CD14-positive monocyte (primary cell): ENCODE results near the gene PDE4D. TPM values are rescaled to one million over a fixed set of nuclear protein-coding genes. Genes with fewer than 3 reads are reported as not detected.
"Not testable (repeated sequence)": the region's sequence is repeated elsewhere in the genome, so short reads cannot be mapped to it uniquely, and the experiment has no call there.

Source experiments
- DNase-seq, 3 donors: peaks; one replicate each; pipeline ENCODE4 v3.0.0-alpha.2; 2011 to 2022
- H2AFZ ChIP-seq: 2 replicates; pipeline ENCODE4 v1.6.0; 2012; ENCODE audit warnings: mild to moderate bottlenecking, low read depth, low read length, inconsistent platforms; ENCODE audit not compliant: insufficient read depth, poor library complexity, severe bottlenecking
- H3K27ac ChIP-seq, 2 donors: 1 replicate in 1 of 2; 2 replicates in 1 of 2; pipeline ENCODE4 v1.5.1; 2012 to 2013; ENCODE audit warnings: low read length in 2 of 2, control low read depth in 1 of 2, inconsistent platforms in 1 of 2, low read depth in 1 of 2, mild to moderate bottlenecking in 1 of 2
- H3K27me3 ChIP-seq, 2 donors: one replicate each; pipeline versions ENCODE4 v1.6.0 to v1.6.1; 2011 to 2013; ENCODE audit warnings: low read length in 2 of 2; ENCODE audit not compliant: control insufficient read depth in 2 of 2, insufficient read depth in 2 of 2
- H3K36me3 ChIP-seq, 2 donors: replicated peaks in 1 of 2; 1 replicate in 1 of 2; 2 replicates in 1 of 2; pipeline versions ENCODE4 v1.5.1 to v1.6.1; 2012 to 2013; ENCODE audit warnings: low read length in 2 of 2, control low read depth in 1 of 2, inconsistent platforms in 1 of 2, mild to moderate bottlenecking in 1 of 2; ENCODE audit not compliant: insufficient read depth in 2 of 2, control insufficient read depth in 1 of 2
- H3K4me1 ChIP-seq, 2 donors: 1 replicate in 1 of 2; 2 replicates in 1 of 2; pipeline versions ENCODE4 v1.5.1 to v1.6.1; 2012 to 2013; ENCODE audit warnings: low read length in 2 of 2, control low read depth in 1 of 2, inconsistent platforms in 1 of 2, mild to moderate bottlenecking in 1 of 2, moderate library complexity in 1 of 2; ENCODE audit not compliant: insufficient read depth in 2 of 2, control insufficient read depth in 1 of 2
- H3K4me2 ChIP-seq: replicated peaks from 2 replicates; pipeline ENCODE3; 2012; ENCODE audit warnings: low read length, moderate library complexity, mild to moderate bottlenecking; ENCODE audit not compliant: poor library complexity, severe bottlenecking; ENCODE audit errors: extremely low read depth
- H3K4me3 ChIP-seq, 3 experiments: fragments of 200-600 bp in 1 of 3; sonication (generic) in 1 of 3; replicated peaks in 1 of 3; 1 replicate in 2 of 3; 2 replicates in 1 of 3; pipeline ENCODE4 v1.5.1; 2011 to 2013; ENCODE audit warnings: low read length in 3 of 3, mild to moderate bottlenecking in 3 of 3, control low read depth in 2 of 3, low read depth in 2 of 3, inconsistent platforms in 1 of 3, moderate library complexity in 1 of 3
- H3K79me2 ChIP-seq: 2 replicates; pipeline ENCODE4 v1.6.0; 2012; ENCODE audit warnings: mild to moderate bottlenecking, control low read depth, inconsistent platforms, low read length, moderate library complexity; ENCODE audit not compliant: insufficient read depth
- H3K9ac ChIP-seq: 2 replicates; pipeline ENCODE4 v1.6.0; 2017; ENCODE audit warnings: low read length, mild to moderate bottlenecking; ENCODE audit not compliant: insufficient read depth, poor library complexity, severe bottlenecking
- H3K9me3 ChIP-seq, 2 donors: replicated peaks in 1 of 2; 1 replicate in 1 of 2; 2 replicates in 1 of 2; pipeline versions ENCODE4 v1.5.1 to v1.6.1; 2012 to 2013; ENCODE audit warnings: low read length in 2 of 2, control low read depth in 1 of 2; ENCODE audit not compliant: control insufficient read depth in 1 of 2, insufficient read depth in 1 of 2
- H4K20me1 ChIP-seq: 2 replicates; pipeline ENCODE4 v1.6.0; 2012; ENCODE audit warnings: mild to moderate bottlenecking, low read length, control low read depth, moderate library complexity; ENCODE audit not compliant: insufficient read depth
- H3K27ac Mint-ChIP-seq, 7 donors: one replicate each; pipeline ENCODE4 v1.8.0; 2020; ENCODE audit warnings: mild to moderate bottlenecking in 7 of 7, mixed read lengths in 7 of 7, moderate library complexity in 6 of 7, inconsistent platforms in 2 of 7
- H3K27me3 Mint-ChIP-seq, 3 donors: one replicate each; pipeline ENCODE4 v1.8.0; 2021 to 2022; ENCODE audit warnings: low read depth in 3 of 3, mild to moderate bottlenecking in 3 of 3, mixed read lengths in 3 of 3, moderate library complexity in 3 of 3, inconsistent platforms in 1 of 3
- H3K36me3 Mint-ChIP-seq, 2 donors: one replicate each; pipeline ENCODE4 v1.8.0; 2020; ENCODE audit warnings: mixed read lengths in 2 of 2, inconsistent platforms in 1 of 2, mild to moderate bottlenecking in 1 of 2
- H3K4me1 Mint-ChIP-seq: one replicate; pipeline ENCODE4 v1.8.0; 2020; ENCODE audit warnings: mild to moderate bottlenecking, mixed read lengths
- H3K4me3 Mint-ChIP-seq, 2 donors: one replicate each; pipeline ENCODE4 v1.8.0; 2020; ENCODE audit warnings: mild to moderate bottlenecking in 2 of 2, mixed read lengths in 2 of 2, moderate library complexity in 1 of 2
- H3K9me3 Mint-ChIP-seq, 7 donors: one replicate each; pipeline ENCODE4 v1.8.0; 2020 to 2022; ENCODE audit warnings: mixed read lengths in 7 of 7, mild to moderate bottlenecking in 6 of 7, moderate library complexity in 6 of 7, inconsistent platforms in 2 of 7
- WGBS: methylation state at CpG from one replicate; pipeline ENCODE4 v1.1.5; 2013; ENCODE audit warnings: missing lambda C conversion rate; ENCODE audit not compliant: insufficient coverage; 5-methylcytosine and 5-hydroxymethylcytosine counted together
- intact Hi-C, 2 donors: fragments of 100-400 bp; cut with micrococcal nuclease; formaldehyde crosslinking; loops; one replicate each; pipeline versions ENCODE4 v1.15.0 to v1.15.1; 2023
- polyA plus RNA-seq, 3 donors: library from polyadenylated mRNA; depleted of rRNA in 1 of 3; unstranded in 2 of 3; stranded (reverse) in 1 of 3; fragments of 300-500 nt in 2 of 3; fragments of >200 nt in 1 of 3; fragmentation: Illumina TruSeq in 2 of 3; gene quantifications; 1 replicate in 2 of 3; 2 replicates in 1 of 3; pipeline ENCODE4 v1.2.3, GENCODE V29; 2012 to 2021
- TF ChIP-seq, protein P1 (sequence below): fragments of 200-600 bp; IDR thresholded peaks from one replicate; pipeline ENCODE4 v1.8.0; 2022; ENCODE audit warnings: antibody characterized with exemption, mild to moderate bottlenecking

The PDE4D gene
- polyA plus RNA-seq, 3 donors, result 1.9 to 3.4 (median 2.8) TPM

DNA sequence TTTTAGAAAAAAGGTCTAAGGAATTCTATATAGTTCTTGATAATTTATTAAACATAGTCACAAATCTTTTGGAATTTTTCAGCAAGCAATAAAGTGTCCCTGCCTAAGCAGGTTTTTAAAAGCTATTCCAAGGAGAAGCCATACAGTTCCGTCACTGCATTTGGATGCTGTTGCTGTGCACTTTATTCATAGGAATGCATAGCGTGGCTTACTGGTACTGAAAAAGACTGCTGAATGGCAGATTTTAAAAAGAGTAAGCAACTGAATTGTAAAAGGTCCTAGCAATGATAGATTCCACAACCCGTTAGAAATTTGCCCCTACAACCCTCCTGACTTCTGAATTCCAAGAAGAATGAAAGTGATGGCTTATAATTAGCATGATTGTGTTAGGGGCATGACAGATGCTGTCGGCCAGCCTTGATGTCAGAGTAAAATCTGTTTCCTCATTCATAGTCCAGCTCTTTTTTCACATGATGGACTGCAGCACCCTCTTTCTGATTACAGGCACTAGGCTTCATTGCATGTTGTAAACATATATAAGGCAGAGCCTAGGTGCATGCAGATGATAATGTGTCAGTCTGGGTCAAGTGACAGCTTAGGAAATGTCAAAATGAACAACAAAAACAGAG lies 227.0 kb downstream of the PDE4D start:
- Mint-ChIP-seq H3K4me1 (peaks cover 9% of the 10 kb centered on the region), H3K9me3 (peaks cover 2 to 8% (median 5%) of the 10 kb centered on the region in 7 donors), H3K27me3 (peaks cover 0 to 1% (median 1%) of the 10 kb centered on the region in 3 donors), H3K4me3 (no peak overlapping the region), H3K27ac (no peak overlapping the region), H3K36me3 (no peaks in the 10 kb centered on the region)
- H2AFZ ChIP-seq, result no peak overlapping the region
- no peaks in the 10 kb centered on the region for H3K36me3 ChIP-seq
- WGBS, result 80% methylated on average over 2 of the region's 4 CpGs
- intact Hi-C loops, result no loop called here
- H3K4me3 ChIP-seq, result no peak overlapping the region
- H3K9ac ChIP-seq, result no peak overlapping the region
- TF ChIP-seq, protein P1, sequence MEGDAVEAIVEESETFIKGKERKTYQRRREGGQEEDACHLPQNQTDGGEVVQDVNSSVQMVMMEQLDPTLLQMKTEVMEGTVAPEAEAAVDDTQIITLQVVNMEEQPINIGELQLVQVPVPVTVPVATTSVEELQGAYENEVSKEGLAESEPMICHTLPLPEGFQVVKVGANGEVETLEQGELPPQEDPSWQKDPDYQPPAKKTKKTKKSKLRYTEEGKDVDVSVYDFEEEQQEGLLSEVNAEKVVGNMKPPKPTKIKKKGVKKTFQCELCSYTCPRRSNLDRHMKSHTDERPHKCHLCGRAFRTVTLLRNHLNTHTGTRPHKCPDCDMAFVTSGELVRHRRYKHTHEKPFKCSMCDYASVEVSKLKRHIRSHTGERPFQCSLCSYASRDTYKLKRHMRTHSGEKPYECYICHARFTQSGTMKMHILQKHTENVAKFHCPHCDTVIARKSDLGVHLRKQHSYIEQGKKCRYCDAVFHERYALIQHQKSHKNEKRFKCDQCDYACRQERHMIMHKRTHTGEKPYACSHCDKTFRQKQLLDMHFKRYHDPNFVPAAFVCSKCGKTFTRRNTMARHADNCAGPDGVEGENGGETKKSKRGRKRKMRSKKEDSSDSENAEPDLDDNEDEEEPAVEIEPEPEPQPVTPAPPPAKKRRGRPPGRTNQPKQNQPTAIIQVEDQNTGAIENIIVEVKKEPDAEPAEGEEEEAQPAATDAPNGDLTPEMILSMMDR, result no peak
- H3K79me2 ChIP-seq, result no peaks in the 10 kb centered on the region
- H3K9me3 ChIP-seq, result peaks cover 0 to 5% of the 10 kb centered on the region in 2 donors
- H3K4me1 ChIP-seq, result no peaks in the 10 kb centered on the region
- H3K27ac ChIP-seq, result no peak overlapping the region
- no peak for DNase-seq
- no peaks in the 10 kb centered on the region for H4K20me1 ChIP-seq
- no peaks in the 10 kb centered on the region for H3K27me3 ChIP-seq
- H3K4me2 ChIP-seq, result no peak overlapping the region

DNA sequence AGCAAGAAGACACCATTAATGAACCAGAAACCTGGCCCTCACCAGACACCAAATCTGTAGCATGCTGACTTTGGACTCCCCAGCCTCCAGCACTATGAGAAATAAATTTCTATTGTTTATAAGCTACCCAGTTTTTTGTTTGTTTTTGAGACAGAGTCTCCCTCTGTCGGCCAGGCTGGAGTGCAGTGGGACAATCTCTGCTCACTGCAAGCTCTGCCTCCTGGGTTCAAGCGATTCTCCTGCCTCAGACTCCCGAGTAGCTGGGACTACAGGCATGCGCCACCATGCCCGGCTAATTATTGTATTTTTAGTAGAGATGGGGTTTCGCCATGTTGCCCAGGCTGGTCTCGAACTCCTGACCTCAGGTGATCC lies 227.7 kb downstream of the PDE4D start:
- H3K36me3 Mint-ChIP-seq, H2AFZ ChIP-seq, H3K4me1 ChIP-seq, H3K9me3 ChIP-seq, H3K4me3 Mint-ChIP-seq, H3K36me3 ChIP-seq, intact Hi-C loops, H3K4me2 ChIP-seq, H3K27me3 ChIP-seq, H3K4me1 Mint-ChIP-seq, DNase-seq, H3K9me3 Mint-ChIP-seq, H3K9ac ChIP-seq, H3K4me3 ChIP-seq, H3K79me2 ChIP-seq, H3K27ac ChIP-seq, H4K20me1 ChIP-seq, H3K27me3 Mint-ChIP-seq: not testable (repeated sequence)
- peak overlapping the region in 1 of 7 donors; percentile 8 for H3K27ac Mint-ChIP-seq
- 97% methylated on average over 6 of the region's 7 CpGs for WGBS
